Keratinocyte (primary cell): ENCODE data around the gene OBSL1. TPM values are rescaled to one million over a fixed set of nuclear protein-coding genes. Genes with fewer than 3 reads are reported as not detected.

Experiments used
- DNase-seq: peaks from one replicate; pipeline ENCODE4 v3.0.0-alpha.2; 2011; ENCODE audit warnings: low read depth, missing footprints, low spot score
- FAIRE-seq: peaks from 2 replicates; lab custom pipeline; 2011; peaks lifted over from hg19 to GRCh38; lab: Jason Lieb, UNC
- H2AFZ ChIP-seq: 2 replicates; pipeline ENCODE4 v1.6.0; 2012; ENCODE audit warnings: low read length, control low read depth, inconsistent platforms; ENCODE audit not compliant: control insufficient read depth
- H3K27ac ChIP-seq: 2 replicates; pipeline ENCODE4 v1.5.1; 2011; ENCODE audit warnings: low read length; ENCODE audit not compliant: control insufficient read depth, insufficient read depth
- H3K27me3 ChIP-seq: 3 replicates; pipeline ENCODE4 v1.6.0; 2011; ENCODE audit warnings: low read length; ENCODE audit not compliant: control insufficient read depth, insufficient read depth; ENCODE audit errors: extremely low read depth
- H3K36me3 ChIP-seq, 2 experiments: 2 replicates in 1 of 2; 3 replicates in 1 of 2; pipeline ENCODE4 v1.5.1; 2011; ENCODE audit warnings: low read length in 2 of 2, mild to moderate bottlenecking in 1 of 2; ENCODE audit not compliant: control insufficient read depth in 2 of 2, insufficient read depth in 2 of 2; ENCODE audit errors: extremely low read depth in 1 of 2
- H3K4me1 ChIP-seq: 3 replicates; pipeline ENCODE4 v1.5.1; 2011; ENCODE audit warnings: low read length; ENCODE audit not compliant: control insufficient read depth, insufficient read depth; ENCODE audit errors: extremely low read depth
- H3K4me2 ChIP-seq: 3 replicates; pipeline ENCODE4 v1.6.0; 2011; ENCODE audit warnings: low read depth, low read length; ENCODE audit not compliant: control insufficient read depth, insufficient read depth; ENCODE audit errors: extremely low read depth
- H3K4me3 ChIP-seq, 3 experiments: fragments of 200-600 bp in 1 of 3; sonication (generic) in 1 of 3; 2 replicates in 2 of 3; 3 replicates in 1 of 3; pipeline ENCODE4 v1.5.1; 2011 to 2016; ENCODE audit warnings: low read length in 3 of 3, mild to moderate bottlenecking in 3 of 3, control low read depth in 2 of 3, inconsistent platforms in 1 of 3, low read depth in 1 of 3, mixed read lengths in 1 of 3, mixed run types in 1 of 3, moderate library complexity in 1 of 3; ENCODE audit not compliant: control insufficient read depth in 2 of 3, insufficient read depth in 2 of 3; ENCODE audit errors: extremely low read depth in 1 of 3
- H3K79me2 ChIP-seq: 2 replicates; pipeline ENCODE4 v1.6.0; 2012; ENCODE audit warnings: low read length; ENCODE audit not compliant: control insufficient read depth, insufficient read depth
- H3K9ac ChIP-seq: 3 replicates; pipeline ENCODE4 v1.6.0; 2011; ENCODE audit warnings: low read length; ENCODE audit not compliant: control insufficient read depth, insufficient read depth; ENCODE audit errors: extremely low read depth
- H3K9me1 ChIP-seq: 3 replicates; pipeline ENCODE4 v1.6.0; 2011; ENCODE audit warnings: low read length; ENCODE audit not compliant: control insufficient read depth, insufficient read depth; ENCODE audit errors: extremely low read depth
- H3K9me3 ChIP-seq: 2 replicates; pipeline ENCODE4 v1.5.1; 2012; ENCODE audit warnings: low read depth, low read length; ENCODE audit not compliant: control insufficient read depth
- H4K20me1 ChIP-seq: 3 replicates; pipeline ENCODE4 v1.6.0; 2011; ENCODE audit warnings: low read length; ENCODE audit not compliant: control insufficient read depth, insufficient read depth; ENCODE audit errors: extremely low read depth
- EZH2 ChIP-seq: IDR thresholded peaks from one replicate; pipeline ENCODE4 v1.6.1; 2012; ENCODE audit warnings: inconsistent platforms, mild to moderate bottlenecking, low read length, moderate library complexity
- dilution Hi-C: fragments of 300-500 bp; cut with MboI; formaldehyde crosslinking; loops from one replicate; pipeline ENCODE4 v1.7.0; 2020; ENCODE audit warnings: low sequenced_read_pairs; ENCODE audit not compliant: extremely low pct_ligation_motif_present
- polyA plus RNA-seq, 5 experiments: library from polyadenylated mRNA; depleted of rRNA in 3 of 5; stranded (reverse) in 3 of 5; stranded (forward) in 1 of 5; unstranded in 1 of 5; fragments of >200 nt; gene quantifications; 1 replicate in 1 of 5; 2 replicates in 3 of 5; 3 replicates in 1 of 5; pipeline versions ENCODE4 v1.2.1 to v1.2.3, GENCODE V29; 2011 to 2012; ENCODE audit warnings: missing spikeins in 2 of 5, low read depth in 1 of 5, low replicate concordance in 1 of 5
- TF ChIP-seq, protein P1 (sequence below), 3 experiments: IDR thresholded peaks in 1 of 3; conservative IDR thresholded peaks in 1 of 3; optimal IDR thresholded peaks in 1 of 3; 2 replicates in 2 of 3; 3 replicates in 1 of 3; pipeline versions ENCODE3 to v1.5.1; 2011; ENCODE audit warnings: low read length in 3 of 3, mild to moderate bottlenecking in 3 of 3, moderate library complexity in 2 of 3, control low read depth in 1 of 3, inconsistent platforms in 1 of 3; ENCODE audit not compliant: insufficient read depth in 2 of 3; ENCODE audit errors: extremely low read depth in 1 of 3

Gene OBSL1
- polyA plus RNA-seq, 1 donor (not counting 4 experiments of a cell fraction or from before 2014, with no cell fraction given) = 9.3 TPM

DNA sequence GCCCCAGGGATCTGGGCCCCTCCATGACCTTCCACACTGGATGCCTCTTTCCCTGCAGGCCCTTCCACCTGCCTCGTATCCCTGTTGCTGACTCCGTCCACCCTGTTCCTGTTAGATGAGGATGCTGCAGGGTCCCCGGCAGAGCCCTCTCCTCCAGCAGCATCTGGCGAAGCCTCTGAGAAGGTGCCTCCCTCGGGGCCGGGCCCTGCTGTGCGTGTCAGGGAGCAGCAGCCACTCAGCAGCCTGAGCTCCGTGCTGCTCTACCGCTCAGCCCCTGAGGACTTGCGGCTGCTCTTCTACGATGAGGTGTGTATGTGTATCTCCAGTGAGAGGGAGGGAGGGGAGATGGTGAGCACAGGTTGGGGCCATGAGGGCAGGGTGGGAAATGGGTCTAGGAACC lies 43.7 kb upstream of the OBSL1 start:
- Histone ChIP-seq H2AFZ (no peak overlapping the region), H4K20me1 (no peaks in the 10 kb centered on the region), H3K9me1 (no peaks in the 10 kb centered on the region), H3K4me2 (no peak overlapping the region), H3K36me3 (peaks cover 10 to 28% of the 10 kb centered on the region in 2 experiments), H3K27me3 (no peaks in the 10 kb centered on the region), H3K4me1 (no peaks in the 10 kb centered on the region), H3K4me3 (no peak overlapping the region), H3K79me2 (no peaks in the 10 kb centered on the region), H3K27ac (no peak overlapping the region), H3K9ac (no peak overlapping the region), H3K9me3 (no peaks in the 10 kb centered on the region)
- DNase-seq (no peak), FAIRE-seq (no peak)
- TF ChIP-seq, protein P1, sequence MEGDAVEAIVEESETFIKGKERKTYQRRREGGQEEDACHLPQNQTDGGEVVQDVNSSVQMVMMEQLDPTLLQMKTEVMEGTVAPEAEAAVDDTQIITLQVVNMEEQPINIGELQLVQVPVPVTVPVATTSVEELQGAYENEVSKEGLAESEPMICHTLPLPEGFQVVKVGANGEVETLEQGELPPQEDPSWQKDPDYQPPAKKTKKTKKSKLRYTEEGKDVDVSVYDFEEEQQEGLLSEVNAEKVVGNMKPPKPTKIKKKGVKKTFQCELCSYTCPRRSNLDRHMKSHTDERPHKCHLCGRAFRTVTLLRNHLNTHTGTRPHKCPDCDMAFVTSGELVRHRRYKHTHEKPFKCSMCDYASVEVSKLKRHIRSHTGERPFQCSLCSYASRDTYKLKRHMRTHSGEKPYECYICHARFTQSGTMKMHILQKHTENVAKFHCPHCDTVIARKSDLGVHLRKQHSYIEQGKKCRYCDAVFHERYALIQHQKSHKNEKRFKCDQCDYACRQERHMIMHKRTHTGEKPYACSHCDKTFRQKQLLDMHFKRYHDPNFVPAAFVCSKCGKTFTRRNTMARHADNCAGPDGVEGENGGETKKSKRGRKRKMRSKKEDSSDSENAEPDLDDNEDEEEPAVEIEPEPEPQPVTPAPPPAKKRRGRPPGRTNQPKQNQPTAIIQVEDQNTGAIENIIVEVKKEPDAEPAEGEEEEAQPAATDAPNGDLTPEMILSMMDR (optimal IDR thresholded peaks at IDR 0.05 in 1 of 3, IDR thresholded peaks at IDR 0.05 in 1 of 3, conservative IDR thresholded peaks at IDR 0.05 in 1 of 3; ENCODE audit: extremely low read depth in 1 of 3, insufficient read depth in 2 of 3, low read length in 3 of 3) = no peak
- no peak for TF ChIP-seq EZH2
- dilution Hi-C loops = no loop called here

DNA sequence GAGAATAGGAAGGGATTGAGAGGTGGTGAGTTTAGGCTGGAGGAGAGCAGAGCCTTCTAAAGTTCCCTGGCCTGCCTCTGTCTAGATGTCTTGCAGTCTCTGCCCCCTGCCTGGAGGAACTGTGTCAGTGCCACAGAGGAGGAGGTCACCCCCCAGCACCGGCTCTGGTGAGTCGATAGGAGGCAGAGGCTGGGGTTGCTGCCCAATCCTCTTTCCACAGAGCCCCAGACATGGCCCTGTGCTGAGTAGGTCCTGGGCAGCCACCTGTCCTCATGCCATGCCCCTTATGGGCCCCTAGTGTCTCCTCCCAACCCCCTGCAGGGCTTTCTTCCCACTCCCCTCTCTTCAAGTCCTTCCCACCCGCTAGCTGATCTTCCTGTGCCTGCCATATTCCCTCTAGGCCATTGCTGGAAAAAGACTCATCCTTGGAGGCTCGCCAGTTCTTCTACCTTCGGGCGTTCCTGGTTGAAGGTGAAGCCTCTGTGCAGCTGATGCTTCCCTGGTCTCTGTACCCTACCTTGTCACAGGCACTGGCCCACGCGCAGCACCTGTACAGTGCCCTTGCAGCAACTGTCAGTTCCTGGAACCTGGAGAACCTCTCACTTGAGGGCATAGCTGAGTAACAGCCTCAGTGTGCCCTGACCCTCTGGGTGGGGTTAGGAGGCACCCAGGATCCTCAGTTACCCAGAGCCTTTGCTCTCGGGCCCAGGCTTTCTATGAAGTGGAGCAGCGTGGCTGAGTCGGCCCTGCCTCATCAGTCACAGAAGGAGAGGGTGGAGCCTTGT lies 42.9 kb upstream of the OBSL1 start:
- Histone ChIP-seq H3K9ac (no peak overlapping the region), H3K4me2 (no peak overlapping the region), H3K27me3 (no peaks in the 10 kb centered on the region), H3K4me1 (no peaks in the 10 kb centered on the region), H3K9me1 (no peaks in the 10 kb centered on the region), H2AFZ (no peak overlapping the region), H3K79me2 (no peaks in the 10 kb centered on the region), H4K20me1 (no peaks in the 10 kb centered on the region), H3K27ac (no peak overlapping the region), H3K4me3 (no peak overlapping the region), H3K36me3 (peaks cover 14 to 33% of the 10 kb centered on the region in 2 experiments), H3K9me3 (no peaks in the 10 kb centered on the region)
- no peak for FAIRE-seq
- TF ChIP-seq, protein P1 (optimal IDR thresholded peaks at IDR 0.05 in 1 of 3, IDR thresholded peaks at IDR 0.05 in 1 of 3, conservative IDR thresholded peaks at IDR 0.05 in 1 of 3; ENCODE audit: extremely low read depth in 1 of 3, insufficient read depth in 2 of 3, low read length in 3 of 3) = no peak
- no peak for TF ChIP-seq EZH2
- no peak for DNase-seq
- dilution Hi-C loops = no loop called here
